GM19372 (cell line): ENCODE data around the gene PYDC2.
"Not testable (repeated sequence)": the region's sequence is repeated elsewhere in the genome, so short reads cannot be mapped to it uniquely, and the experiment has no call there.

ENCODE experiments used
- ATAC-seq: cut with Tn5 transposase; IDR thresholded peaks from one replicate; pipeline ENCODE4 v1.9.1; 2021; ENCODE audit warnings: mild to moderate bottlenecking, low read depth, moderate library complexity; ENCODE audit not compliant: unreplicated experiment

PYDC2 gene

GRCh38 chr3:191460360-191460759 lies 603 bp upstream of the PYDC2 start:
- ATAC-seq: no peak

DNA sequence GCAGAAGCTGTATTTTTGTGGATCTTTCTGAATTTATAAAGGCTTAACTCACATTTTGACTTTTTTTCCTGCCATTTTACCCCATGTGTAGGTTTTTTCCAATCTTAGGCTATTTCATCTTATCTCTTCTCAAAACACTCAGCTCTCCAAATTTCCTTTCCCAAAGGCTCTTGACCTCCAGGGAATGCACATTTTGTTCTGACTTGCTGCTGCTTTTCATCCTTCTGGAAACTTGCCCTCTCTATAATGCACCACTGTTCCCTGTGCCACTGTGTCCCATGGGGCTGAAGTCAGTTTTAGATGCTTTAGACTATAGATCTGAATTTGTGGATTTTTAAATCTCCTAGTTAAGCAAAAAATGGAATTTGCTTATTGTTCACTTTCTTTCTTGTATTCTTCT lies 9.1 kb downstream of the PYDC2 start:
- no peak for ATAC-seq

DNA sequence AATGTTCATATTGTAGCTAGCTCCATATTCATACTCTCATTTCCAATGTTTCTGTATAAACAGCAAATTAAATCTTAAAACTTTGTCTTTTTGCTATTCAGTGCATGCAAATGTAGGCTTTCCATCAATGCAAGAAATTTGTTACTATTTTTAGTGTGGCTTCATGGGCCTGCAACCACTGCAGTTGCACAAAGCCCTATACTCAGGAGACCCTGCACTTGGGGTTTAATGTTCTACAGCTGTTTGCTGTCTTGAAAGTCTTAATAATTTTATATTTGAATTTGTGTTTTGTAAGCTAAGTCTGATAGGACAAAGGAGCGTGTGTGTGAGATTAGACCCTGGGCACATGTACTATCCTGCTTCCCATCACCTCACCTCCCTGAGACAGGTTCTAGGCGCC lies 9.6 kb downstream of the PYDC2 start:
- ATAC-seq: no peak

- ATAC-seq: no peak
Measured at GRCh38 chr3:191473661-191474198, 12.8 kb downstream of the PYDC2 start.

GRCh38 chr3:191476066-191476772 lies 15.3 kb downstream of the PYDC2 start:
- ATAC-seq: no peak

- ATAC-seq: not testable (repeated sequence)
Measured at GRCh38 chr3:191483994-191484393, 23.0 kb downstream of the PYDC2 start.

- ATAC-seq: no peak
Measured at GRCh38 chr3:191484461-191484860, 23.5 kb downstream of the PYDC2 start.

DNA sequence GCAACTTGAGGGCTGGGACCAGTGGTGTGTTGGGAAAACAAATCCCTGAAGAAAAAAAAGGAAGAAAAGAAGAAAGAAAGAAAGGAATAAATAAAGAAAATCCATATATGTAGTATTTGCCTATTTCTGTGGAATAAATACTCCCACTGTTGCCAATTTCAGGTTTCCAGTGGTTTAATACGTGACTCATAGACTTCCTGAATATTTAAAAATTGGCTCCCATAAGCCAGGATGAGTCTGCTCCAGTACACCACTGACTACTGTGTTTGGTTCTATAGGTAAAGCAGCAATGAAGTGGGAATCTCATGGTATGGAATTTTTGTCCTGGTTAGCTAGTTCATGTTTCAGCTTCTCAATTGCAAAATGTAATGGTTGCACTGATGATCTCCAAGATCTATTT lies 31.6 kb downstream of the PYDC2 start:
- ATAC-seq: no peak

- ATAC-seq: no peak
Measured at GRCh38 chr3:191493336-191493735, 32.4 kb downstream of the PYDC2 start.

DNA sequence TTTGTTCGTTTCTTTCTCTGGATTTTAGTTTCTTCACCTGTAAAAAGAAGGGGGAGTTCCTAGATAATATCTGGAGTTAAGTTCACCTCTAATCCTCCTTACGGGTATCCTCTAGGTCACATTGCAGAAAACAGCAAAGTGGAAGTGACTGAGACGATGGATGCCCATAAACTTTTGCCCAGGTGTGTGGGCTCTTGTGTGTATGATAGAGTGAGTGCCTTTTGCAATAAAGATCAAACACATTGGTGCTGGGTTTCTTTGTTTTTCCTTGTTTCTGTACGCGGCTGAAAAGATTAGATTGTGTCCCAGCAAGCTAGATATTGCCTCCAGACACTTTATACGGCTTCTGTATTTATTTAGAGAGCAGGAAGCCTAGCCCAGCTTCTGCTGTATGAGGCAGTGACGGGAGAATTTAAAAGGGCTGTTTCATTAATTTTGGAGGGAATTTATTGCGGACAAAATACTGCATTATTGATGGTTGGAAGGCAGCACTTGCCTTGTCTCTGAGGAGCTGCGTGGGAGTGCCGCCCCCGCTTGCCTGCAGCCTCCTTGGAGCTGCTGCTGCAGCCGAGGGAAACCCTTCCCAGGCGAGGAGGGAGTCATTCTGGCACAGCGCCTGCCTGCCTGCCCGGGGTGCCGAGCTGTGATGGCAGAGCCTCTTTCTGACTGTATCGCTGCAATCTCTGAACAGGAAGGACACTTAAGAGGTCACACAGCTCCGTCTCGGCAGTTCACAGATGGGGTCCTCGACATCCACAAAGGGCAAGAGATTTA lies 38.5 kb downstream of the PYDC2 start:
- ATAC-seq: no peak

- no peak for ATAC-seq
Measured at GRCh38 chr3:191500892-191501291, 39.9 kb downstream of the PYDC2 start.

DNA sequence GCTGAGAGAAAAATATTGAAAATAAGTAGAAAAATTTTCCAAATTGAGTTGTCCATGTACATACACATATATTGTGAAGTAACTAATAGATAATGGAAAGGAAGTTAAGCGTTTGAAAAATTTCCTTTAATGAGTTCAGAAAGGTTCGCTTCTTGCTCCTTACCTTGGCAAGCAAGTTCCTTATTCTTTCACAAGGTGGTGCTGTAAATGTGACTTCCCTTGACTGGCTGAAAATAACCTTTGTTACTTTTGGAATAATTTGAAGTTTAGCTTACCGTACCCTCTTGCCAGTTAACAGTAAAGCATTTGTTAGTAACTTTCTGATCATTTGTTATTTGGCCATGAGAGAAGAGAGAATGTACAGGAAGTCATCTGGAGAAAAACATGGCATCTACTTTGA lies 41.6 kb downstream of the PYDC2 start:
- no peak for ATAC-seq

GRCh38 chr3:191509078-191509477 lies 48.1 kb downstream of the PYDC2 start:
- no peak for ATAC-seq
